NB4 (cell line): ENCODE measurements around the gene ITIH4.

Experiments used
- MAX ChIP-seq: IDR thresholded peaks from 2 replicates; pipeline ENCODE4 v1.6.1; 2011; ENCODE audit warnings: low read depth, low read length
- POLR2A ChIP-seq: IDR thresholded peaks from 2 replicates; pipeline ENCODE4 v1.6.1; 2011; ENCODE audit warnings: mild to moderate bottlenecking; ENCODE audit not compliant: insufficient read length; ENCODE audit errors: extremely low read depth

- TF ChIP-seq MAX (no peak), POLR2A (no peak)
Measured at GRCh38 chr3:52848617-52849016, 18.1 kb upstream of the ITIH4 start.
